Hepatocyte (in vitro differentiated cells): Measurements from ENCODE around the gene ERICH6. TPM values are rescaled to one million over a fixed set of nuclear protein-coding genes. Genes with fewer than 3 reads are reported as not detected.
A peak's percentile ranks its signal among the peaks of the same experiment; 100 is the strongest.

Experiments
- DNase-seq: peaks from one replicate; pipeline ENCODE4 v3.0.0-alpha.2; 2016; ENCODE audit warnings: low spot score
- H2AFZ ChIP-seq: fragments of 200-600 bp; sonication (generic); 2 replicates; pipeline ENCODE4 v1.6.0; 2016; ENCODE audit warnings: antibody characterized with exemption, mild to moderate bottlenecking
- H3K27ac ChIP-seq: fragments of 200-600 bp; sonication (generic); 2 replicates; pipeline ENCODE4 v1.5.1; 2016; ENCODE audit warnings: mild to moderate bottlenecking
- H3K27me3 ChIP-seq: fragments of 200-600 bp; sonication (generic); 2 replicates; pipeline ENCODE4 v1.6.1; 2016
- H3K36me3 ChIP-seq: fragments of 200-600 bp; sonication (generic); replicated peaks from 2 replicates; pipeline ENCODE4 v1.5.1; 2016; ENCODE audit warnings: low read depth; ENCODE audit not compliant: insufficient read depth
- H3K4me1 ChIP-seq: fragments of 200-600 bp; sonication (generic); 2 replicates; pipeline ENCODE4 v1.5.1; 2016; ENCODE audit warnings: mild to moderate bottlenecking, moderate library complexity; ENCODE audit not compliant: insufficient read depth
- H3K4me2 ChIP-seq: fragments of 200-600 bp; sonication (generic); 2 replicates; pipeline ENCODE4 v1.6.0; 2016
- H3K4me3 ChIP-seq: fragments of 200-600 bp; sonication (generic); 2 replicates; pipeline ENCODE4 v1.5.1; 2016; ENCODE audit warnings: mild to moderate bottlenecking
- H3K79me2 ChIP-seq: fragments of 200-600 bp; sonication (generic); 2 replicates; pipeline ENCODE4 v1.6.0; 2017; ENCODE audit warnings: mild to moderate bottlenecking
- H3K9me2 ChIP-seq: fragments of 200-600 bp; sonication (generic); replicated peaks from 2 replicates; pipeline ENCODE4 v1.6.0; 2017; ENCODE audit warnings: mild to moderate bottlenecking; ENCODE audit not compliant: insufficient read depth
- H3K9me3 ChIP-seq: fragments of 200-600 bp; sonication (generic); 2 replicates; pipeline ENCODE4 v1.5.1; 2016; ENCODE audit warnings: low read depth, mild to moderate bottlenecking
- H4K20me1 ChIP-seq: fragments of 200-600 bp; sonication (generic); 2 replicates; pipeline ENCODE4 v1.6.0; 2016; ENCODE audit warnings: mild to moderate bottlenecking; ENCODE audit not compliant: insufficient read depth, poor library complexity, severe bottlenecking
- EZH2 ChIP-seq: fragments of 200-600 bp; sonication (generic); IDR thresholded peaks from 2 replicates; pipeline ENCODE4 v1.6.1; 2016; ENCODE audit warnings: antibody characterized with exemption, mild to moderate bottlenecking, borderline replicate concordance
- EZH2phosphoT487 ChIP-seq: fragments of 200-600 bp; sonication (generic); IDR thresholded peaks from one replicate; pipeline ENCODE4 v1.6.1; 2018; ENCODE audit warnings: antibody characterized with exemption, mild to moderate bottlenecking, low read depth, moderate library complexity; ENCODE audit not compliant: unreplicated experiment, severe bottlenecking
- WGBS: methylation state at CpG from one replicate; pipeline ENCODE4 v1.1.6; 2016; ENCODE audit warnings: low lambda C conversion rate; ENCODE audit errors: missing lambda C conversion rate; 5-methylcytosine and 5-hydroxymethylcytosine counted together
- polyA plus RNA-seq: library from polyadenylated mRNA; unstranded; fragments of >200 nt; fragmentation: Nextera tagmentation; extraction: Ambion mirVana; gene quantifications from 2 replicates; pipeline ENCODE4 v1.2.1, GENCODE V29; 2016
- total RNA-seq: library from RNA; depleted of rRNA; stranded (reverse); fragments of >200 nt; gene quantifications from 2 replicates; pipeline ENCODE4 v1.2.3, GENCODE V29; 2014
- TF ChIP-seq, protein P1 (sequence below): fragments of 200-600 bp; sonication (generic); IDR thresholded peaks from 2 replicates; pipeline ENCODE4 v1.5.1; 2016; ENCODE audit warnings: antibody characterized with exemption, mild to moderate bottlenecking; ENCODE audit not compliant: poor library complexity

Gene ERICH6
- total and polyA plus RNA-seq, 2 experiments from 2014 or later: not detected

GRCh38 chr3:150733373-150733935 is 29.7 kb upstream of the ERICH6 start:
- no peak overlapping the region for H2AFZ ChIP-seq
- TF ChIP-seq EZH2phosphoT487 (no peak), EZH2 (no peak)
- TF ChIP-seq, protein P1, sequence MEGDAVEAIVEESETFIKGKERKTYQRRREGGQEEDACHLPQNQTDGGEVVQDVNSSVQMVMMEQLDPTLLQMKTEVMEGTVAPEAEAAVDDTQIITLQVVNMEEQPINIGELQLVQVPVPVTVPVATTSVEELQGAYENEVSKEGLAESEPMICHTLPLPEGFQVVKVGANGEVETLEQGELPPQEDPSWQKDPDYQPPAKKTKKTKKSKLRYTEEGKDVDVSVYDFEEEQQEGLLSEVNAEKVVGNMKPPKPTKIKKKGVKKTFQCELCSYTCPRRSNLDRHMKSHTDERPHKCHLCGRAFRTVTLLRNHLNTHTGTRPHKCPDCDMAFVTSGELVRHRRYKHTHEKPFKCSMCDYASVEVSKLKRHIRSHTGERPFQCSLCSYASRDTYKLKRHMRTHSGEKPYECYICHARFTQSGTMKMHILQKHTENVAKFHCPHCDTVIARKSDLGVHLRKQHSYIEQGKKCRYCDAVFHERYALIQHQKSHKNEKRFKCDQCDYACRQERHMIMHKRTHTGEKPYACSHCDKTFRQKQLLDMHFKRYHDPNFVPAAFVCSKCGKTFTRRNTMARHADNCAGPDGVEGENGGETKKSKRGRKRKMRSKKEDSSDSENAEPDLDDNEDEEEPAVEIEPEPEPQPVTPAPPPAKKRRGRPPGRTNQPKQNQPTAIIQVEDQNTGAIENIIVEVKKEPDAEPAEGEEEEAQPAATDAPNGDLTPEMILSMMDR: no peak
- H3K4me1 ChIP-seq: peaks cover 18% of the 10 kb centered on the region
- H3K27me3 ChIP-seq: no peaks in the 10 kb centered on the region
- no peaks in the 10 kb centered on the region for H3K79me2 ChIP-seq
- no peaks in the 10 kb centered on the region for H4K20me1 ChIP-seq
- no peak overlapping the region for H3K4me2 ChIP-seq
- no peak overlapping the region for H3K27ac ChIP-seq
- H3K9me3 ChIP-seq: no peaks in the 10 kb centered on the region
- DNase-seq: no peak
- H3K9me2 ChIP-seq: no peaks in the 10 kb centered on the region
- no peak overlapping the region for H3K4me3 ChIP-seq
- H3K36me3 ChIP-seq: no peaks in the 10 kb centered on the region
- WGBS: 84% methylated on average over 8 of the region's 8 CpGs

GRCh38 chr3:150729682-150730360 is 26.1 kb upstream of the ERICH6 start:
- no peak for TF ChIP-seq EZH2
- TF ChIP-seq, protein P1: no peak
- TF ChIP-seq EZH2phosphoT487: no peak

DNA sequence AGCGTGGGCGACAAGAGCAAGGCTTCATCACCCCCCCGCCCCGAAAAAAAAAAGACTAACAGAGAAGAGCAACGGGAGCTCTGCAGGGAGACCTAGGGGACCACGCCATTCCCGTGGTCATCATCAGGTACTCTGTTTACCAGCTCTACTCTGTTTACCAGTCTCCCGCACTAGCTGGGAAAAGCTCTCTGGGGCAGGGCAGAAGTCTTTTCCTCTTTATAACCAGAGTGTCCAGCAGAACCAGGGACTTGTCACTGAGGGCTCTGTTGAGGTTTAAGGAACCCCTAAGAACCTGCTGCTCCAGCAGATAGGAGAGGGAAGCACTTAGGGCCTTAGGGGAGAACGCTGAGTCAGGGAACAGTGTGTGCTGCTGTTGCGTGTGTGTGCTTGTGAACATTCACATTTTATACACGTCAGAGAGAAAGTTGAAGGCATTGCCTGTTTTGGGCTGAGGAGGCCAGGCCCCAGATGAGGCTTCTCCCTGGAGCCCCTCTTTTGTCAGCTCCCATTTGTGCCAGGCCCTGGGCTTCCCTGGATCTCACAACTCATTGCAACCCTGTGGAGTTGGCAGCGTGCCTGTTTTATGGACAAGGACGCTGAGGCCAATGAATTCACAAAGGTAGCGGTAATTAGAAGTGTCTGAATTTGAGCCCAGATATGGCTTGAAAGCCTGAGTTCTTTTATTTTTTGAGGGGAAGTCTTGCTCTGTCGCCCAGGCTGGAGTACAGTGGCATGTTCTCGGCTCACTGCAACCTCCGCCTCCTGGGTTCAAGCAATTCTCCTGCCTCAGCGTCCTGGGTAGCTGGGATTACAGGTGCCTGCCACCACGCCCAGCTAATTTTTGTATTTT is 24.2 kb upstream of the ERICH6 start:
- WGBS: 88% methylated on average over 19 of the region's 19 CpGs
- peaks cover 5% of the 10 kb centered on the region for H3K4me1 ChIP-seq
- no peaks in the 10 kb centered on the region for H3K9me3 ChIP-seq
- TF ChIP-seq, protein P1: no peak
- no peak for TF ChIP-seq EZH2phosphoT487
- no peak for TF ChIP-seq EZH2
- no peak overlapping the region for H3K4me3 ChIP-seq
- DNase-seq: no peak
- no peaks in the 10 kb centered on the region for H3K9me2 ChIP-seq
- no peaks in the 10 kb centered on the region for H3K27me3 ChIP-seq
- peak overlapping the region; percentile 79 for H3K27ac ChIP-seq
- H2AFZ ChIP-seq: no peak overlapping the region
- H3K79me2 ChIP-seq: no peaks in the 10 kb centered on the region
- no peaks in the 10 kb centered on the region for H4K20me1 ChIP-seq
- no peaks in the 10 kb centered on the region for H3K36me3 ChIP-seq
- H3K4me2 ChIP-seq: no peak overlapping the region

More at GRCh38 chr3:150729682-150730360, 26.1 kb upstream of the ERICH6 start:
- WGBS: 90% methylated on average over 9 of the region's 9 CpGs
- Histone ChIP-seq H3K9me2 (no peaks in the 10 kb centered on the region), H3K27ac (no peak overlapping the region), H3K4me3 (no peak overlapping the region), H3K79me2 (no peaks in the 10 kb centered on the region), H3K9me3 (no peaks in the 10 kb centered on the region), H3K36me3 (no peaks in the 10 kb centered on the region), H3K27me3 (no peaks in the 10 kb centered on the region), H4K20me1 (no peaks in the 10 kb centered on the region), H3K4me2 (no peak overlapping the region), H3K4me1 (peaks cover 5% of the 10 kb centered on the region), H2AFZ (no peak overlapping the region)
- no peak for DNase-seq
